SH-SY5Y (cell line): ENCODE measurements around the gene FTL.

Experiments used
- GATA2 ChIP-seq: IDR thresholded peaks from 2 replicates; pipeline ENCODE4 v1.6.1; 2011; ENCODE audit warnings: mild to moderate bottlenecking, low read depth, low read length
- GATA3 ChIP-seq: IDR thresholded peaks from 2 replicates; pipeline ENCODE4 v1.6.1; 2011; ENCODE audit warnings: low read depth, mild to moderate bottlenecking, low read length, moderate library complexity

DNA sequence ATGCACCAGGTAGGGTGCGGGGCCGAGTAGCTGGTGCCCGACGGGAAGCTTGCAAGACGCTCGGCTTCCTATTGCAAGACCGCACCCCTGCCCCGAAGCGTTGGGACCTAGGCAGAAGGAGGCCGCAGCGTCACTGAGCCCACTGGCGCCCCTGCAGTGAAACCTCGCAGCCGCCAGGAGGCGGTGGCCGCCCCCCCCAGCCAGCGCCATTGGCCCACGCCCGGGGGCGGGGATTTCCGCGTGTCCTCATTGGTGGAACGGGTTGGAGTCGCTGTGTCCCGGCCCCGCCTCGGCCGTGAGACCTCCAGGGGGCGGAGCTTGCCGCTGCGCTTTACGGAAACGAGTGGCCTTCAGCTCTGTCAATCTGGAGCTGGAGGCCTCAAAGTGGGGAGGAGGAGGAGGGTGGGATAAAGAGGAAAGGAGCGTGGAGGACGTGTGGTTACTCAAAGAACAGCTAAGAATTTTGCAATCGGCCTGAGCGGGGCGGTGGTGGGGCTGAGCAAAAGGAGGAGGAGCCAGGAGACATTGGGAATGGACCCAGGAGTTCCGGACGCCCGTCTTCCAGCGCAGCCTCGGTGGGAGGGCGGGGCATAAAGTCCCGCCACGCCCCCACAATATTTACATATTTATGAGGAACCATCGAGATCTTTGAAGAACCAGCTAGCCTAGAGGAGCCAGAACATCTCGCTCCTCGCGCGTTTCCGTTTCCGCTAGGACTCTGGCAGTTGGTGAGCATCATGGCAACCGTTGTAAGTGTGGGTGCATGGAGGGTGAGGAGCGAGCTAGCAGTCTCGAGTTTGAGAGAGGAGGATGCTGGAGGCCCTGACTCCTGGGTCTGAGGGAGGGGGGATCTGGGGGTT lies 28.3 kb downstream of the FTL start, which contains the start of the genes GYS1 and RUVBL2:
- TF ChIP-seq GATA2 = no peak
- no peak for TF ChIP-seq GATA3
